Sigmoid colon (tissue), 3 donors: Measurements from ENCODE around the gene CYP11A1.

Experiments
- CTCF ChIP-seq, 4 experiments: fragments of 450-650 bp in 3 of 4; fragments of 200-600 bp in 1 of 4; IDR thresholded peaks; one replicate each; pipeline ENCODE4 v1.5.1; 2016 to 2019; ENCODE audit warnings: antibody characterized with exemption in 4 of 4, mild to moderate bottlenecking in 3 of 4, moderate library complexity in 2 of 4
- POLR2A ChIP-seq, 2 donors: fragments of 450-650 bp; IDR thresholded peaks; one replicate each; pipeline ENCODE4 v1.6.1; 2016; ENCODE audit warnings: antibody characterized with exemption in 2 of 2, mild to moderate bottlenecking in 2 of 2, moderate library complexity in 2 of 2

GRCh38 chr15:74307827-74308811, 59.3 kb downstream of the CYP11A1 start:
- TF ChIP-seq POLR2A (IDR thresholded peaks at IDR 0.05) (no peak), CTCF (IDR thresholded peaks at IDR 0.05) (peak; percentile 11 to 63 (median 33))
